Large intestine (tissue), 3 donors: ENCODE data around the gene PIGX. TPM values are rescaled to one million over a fixed set of nuclear protein-coding genes. Genes with fewer than 3 reads are reported as not detected.
A peak's percentile ranks its signal among the peaks of the same experiment; 100 is the strongest.
"Not testable (repeated sequence)": the region's sequence is repeated elsewhere in the genome, so short reads cannot be mapped to it uniquely, and the experiment has no call there.

Experiments
- DNase-seq, 2 donors: peaks; one replicate each; pipeline versions ENCODE4 v3.0.0 to v3.0.0-alpha.2; 2013
- H3K27ac ChIP-seq: one replicate; pipeline ENCODE4 v1.5.1; 2013; ENCODE audit warnings: low read length
- H3K27me3 ChIP-seq: 2 replicates; pipeline ENCODE4 v1.6.1; 2013; ENCODE audit warnings: low read length; ENCODE audit not compliant: control insufficient read depth, insufficient read depth
- H3K36me3 ChIP-seq: 2 replicates; pipeline ENCODE4 v1.6.1; 2013; ENCODE audit warnings: low read length; ENCODE audit not compliant: control insufficient read depth, insufficient read depth
- H3K4me1 ChIP-seq: one replicate; pipeline ENCODE4 v1.6.1; 2013; ENCODE audit warnings: low read length; ENCODE audit not compliant: control insufficient read depth, insufficient read depth
- H3K4me3 ChIP-seq: one replicate; pipeline ENCODE4 v1.5.1; 2013; ENCODE audit warnings: low read length
- H3K9me3 ChIP-seq: one replicate; pipeline ENCODE4 v1.6.1; 2013; ENCODE audit warnings: mild to moderate bottlenecking, low read depth, low read length, moderate library complexity; ENCODE audit not compliant: control insufficient read depth
- WGBS: methylation state at CpG from one replicate; pipeline ENCODE4 v1.1.5; 2013; ENCODE audit warnings: low lambda C conversion rate; ENCODE audit not compliant: insufficient coverage; 5-methylcytosine and 5-hydroxymethylcytosine counted together
- polyA plus RNA-seq: library from polyadenylated mRNA; unstranded; fragments of 120-200 nt; gene quantifications from one replicate; pipeline ENCODE4 v1.2.1, GENCODE V29; 2013

The PIGX gene
- polyA plus RNA-seq, 1 donor = 31.2 TPM

GRCh38 chr3:196736670-196737374 lies 24.6 kb downstream of the PIGX start:
- Histone ChIP-seq H3K27ac (no peak overlapping the region), H3K27me3 (no peaks in the 10 kb centered on the region), H3K36me3 (no peaks in the 10 kb centered on the region), H3K9me3 (no peaks in the 10 kb centered on the region), H3K4me1 (peaks cover 1% of the 10 kb centered on the region), H3K4me3 (no peak overlapping the region)
- DNase-seq = no peak
- WGBS = 100% methylated on average over 1 of the region's 4 CpGs

GRCh38 chr3:196737655-196738054 lies 25.5 kb downstream of the PIGX start:
- DNase-seq = no peak
- Histone ChIP-seq H3K9me3 (peaks cover 4% of the 10 kb centered on the region), H3K4me3 (no peak overlapping the region), H3K36me3 (no peaks in the 10 kb centered on the region), H3K27ac (no peak overlapping the region), H3K27me3 (no peaks in the 10 kb centered on the region), H3K4me1 (peaks cover 7% of the 10 kb centered on the region)
- 100% methylated on average over 3 of the region's 6 CpGs for WGBS

- Histone ChIP-seq H3K27ac (peak within 1 kb of the TSS; percentile 76), H3K4me3 (peak within 1 kb of the TSS; percentile 51), H3K9me3 (peaks cover 5% of the 10 kb centered on the region), H3K27me3 (no peaks in the 10 kb centered on the region), H3K36me3 (no peaks in the 10 kb centered on the region), H3K4me1 (peaks cover 7% of the 10 kb centered on the region)
- no CpG with 5 or more reads among the region's 86 CpGs for WGBS
- DNase-seq = peak; percentile 85 to 93
Measured at GRCh38 chr3:196739671-196740480, 27.7 kb downstream of the PIGX start, which contains the start of gene PAK2. TSS of gene PAK2 (plus strand) at chr3:196739857. CDS start at chr3:196782647, 42,790 bp downstream.

- Histone ChIP-seq H3K27me3 (no peaks in the 10 kb centered on the region), H3K4me3 (peak overlapping the region; percentile 51), H3K36me3 (no peaks in the 10 kb centered on the region), H3K9me3 (peaks cover 5% of the 10 kb centered on the region), H3K4me1 (peaks cover 7% of the 10 kb centered on the region), H3K27ac (peak overlapping the region; percentile 76)
- DNase-seq = peak in 1 of 2 donors; percentile 20
- 0% methylated on average over 5 of the region's 30 CpGs for WGBS
Measured at GRCh38 chr3:196740481-196741248, 28.5 kb downstream of the PIGX start.

GRCh38 chr3:196741249-196741889 lies 29.2 kb downstream of the PIGX start:
- H3K36me3 ChIP-seq = no peaks in the 10 kb centered on the region
- H3K27me3 ChIP-seq = no peaks in the 10 kb centered on the region
- peak overlapping the region; percentile 76 for H3K27ac ChIP-seq
- peak overlapping the region; percentile 51 for H3K4me3 ChIP-seq
- peaks cover 5% of the 10 kb centered on the region for H3K9me3 ChIP-seq
- no CpG with 5 or more reads among the region's 5 CpGs for WGBS
- DNase-seq = peak; percentile 33 to 83
- peaks cover 7% of the 10 kb centered on the region for H3K4me1 ChIP-seq

- WGBS = no CpG with 5 or more reads among the region's 10 CpGs
Measured at GRCh38 chr3:196743569-196743968, 31.4 kb downstream of the PIGX start.

GRCh38 chr3:196749125-196749524 lies 36.9 kb downstream of the PIGX start:
- no peak overlapping the region for H3K4me3 ChIP-seq
- no peak overlapping the region for H3K27ac ChIP-seq
- WGBS = 100% methylated on average over 1 of the region's 8 CpGs
- no peak for DNase-seq
- no peaks in the 10 kb centered on the region for H3K4me1 ChIP-seq
- H3K36me3 ChIP-seq = peaks cover 6% of the 10 kb centered on the region
- H3K9me3 ChIP-seq = no peaks in the 10 kb centered on the region
- H3K27me3 ChIP-seq = no peaks in the 10 kb centered on the region

More at GRCh38 chr3:196743569-196743968, 31.4 kb downstream of the PIGX start:
- H3K4me3 ChIP-seq, H3K27ac ChIP-seq, H3K9me3 ChIP-seq, H3K36me3 ChIP-seq, H3K4me1 ChIP-seq, DNase-seq, H3K27me3 ChIP-seq: not testable (repeated sequence)

GRCh38 chr3:196753201-196753600 lies 41.0 kb downstream of the PIGX start:
- H3K36me3 ChIP-seq = peaks cover 4% of the 10 kb centered on the region
- no peak overlapping the region for H3K4me3 ChIP-seq
- peaks cover 7% of the 10 kb centered on the region for H3K9me3 ChIP-seq
- DNase-seq = no peak
- no peaks in the 10 kb centered on the region for H3K4me1 ChIP-seq
- 100% methylated on average over 1 of the region's 8 CpGs for whole genome bisulfite sequencing
- H3K27ac ChIP-seq = peak overlapping the region; percentile 14
- no peaks in the 10 kb centered on the region for H3K27me3 ChIP-seq

- Histone ChIP-seq H3K4me1 (no peaks in the 10 kb centered on the region), H3K27me3 (no peaks in the 10 kb centered on the region), H3K27ac (peak overlapping the region; percentile 85), H3K36me3 (no peaks in the 10 kb centered on the region), H3K9me3 (peaks cover 7% of the 10 kb centered on the region), H3K4me3 (peak overlapping the region; percentile 20)
- peak; percentile 24 to 74 for DNase-seq
- WGBS = no CpG with 5 or more reads among the region's 9 CpGs
Measured at GRCh38 chr3:196754091-196754981, 42.2 kb downstream of the PIGX start.
